HUES64 (cell line): ENCODE measurements around the gene SLC43A2.

Experiments used
- H3K27ac ChIP-seq: 2 replicates; pipeline ENCODE4 v1.7.0; 2013; ENCODE audit warnings: low read depth, low read length, inconsistent platforms
- H3K27me3 ChIP-seq: 2 replicates; pipeline ENCODE4 v1.6.1; 2013; ENCODE audit warnings: mild to moderate bottlenecking, low read length; ENCODE audit not compliant: insufficient read depth
- H3K36me3 ChIP-seq: 2 replicates; pipeline ENCODE4 v1.6.1; 2013; ENCODE audit warnings: mild to moderate bottlenecking, low read length; ENCODE audit not compliant: insufficient read depth
- H3K4me1 ChIP-seq: 2 replicates; pipeline ENCODE4 v1.6.1; 2013; ENCODE audit warnings: mild to moderate bottlenecking, low read length, moderate library complexity; ENCODE audit not compliant: insufficient read depth
- H3K4me3 ChIP-seq: 2 replicates; pipeline ENCODE4 v1.5.1; 2013; ENCODE audit warnings: mild to moderate bottlenecking, low read length, moderate library complexity
- H3K9ac ChIP-seq: 2 replicates; pipeline ENCODE4 v1.6.1; 2013; ENCODE audit warnings: mild to moderate bottlenecking, low read depth, low read length
- H3K9me3 ChIP-seq: 2 replicates; pipeline ENCODE4 v1.6.1; 2013; ENCODE audit warnings: low read depth, low read length; ENCODE audit not compliant: insufficient read depth
- WGBS: fragments of 150-250, 120-280 bp; methylation state at CpG from one replicate; pipeline ENCODE4 v1.1.7; 2013; ENCODE audit warnings: missing lambda C conversion rate; 5-methylcytosine and 5-hydroxymethylcytosine counted together

Gene SLC43A2

DNA sequence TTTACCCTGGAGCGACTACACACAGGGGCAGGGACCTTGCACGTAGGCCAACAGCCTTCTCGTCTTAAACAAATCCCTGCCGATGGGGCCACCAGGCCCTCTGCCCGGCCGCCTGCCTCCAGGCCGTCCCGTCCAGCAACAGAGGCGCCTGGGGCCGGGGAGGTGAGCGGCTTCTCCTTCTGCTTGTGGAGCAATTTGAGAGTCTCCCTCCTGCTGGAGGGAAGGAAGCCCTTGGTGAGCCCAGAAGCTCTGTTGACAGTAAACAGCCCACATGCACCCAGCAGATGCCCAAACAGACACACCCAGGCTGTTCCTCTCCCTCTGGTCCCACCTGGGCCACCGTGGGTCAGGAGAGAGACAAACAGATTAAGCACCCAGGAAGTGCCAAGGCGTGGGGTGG lies 8.1 kb downstream of the SLC43A2 start:
- Histone ChIP-seq H3K27ac (no peak overlapping the region), H3K27me3 (no peaks in the 10 kb centered on the region), H3K4me1 (peaks cover 5% of the 10 kb centered on the region; the same call in 1 of the 2 replicates), H3K36me3 (no peaks in the 10 kb centered on the region), H3K9ac (no peak overlapping the region), H3K4me3 (no peak overlapping the region), H3K9me3 (no peaks in the 10 kb centered on the region)
- WGBS: 90% methylated on average over 13 of the region's 13 CpGs

DNA sequence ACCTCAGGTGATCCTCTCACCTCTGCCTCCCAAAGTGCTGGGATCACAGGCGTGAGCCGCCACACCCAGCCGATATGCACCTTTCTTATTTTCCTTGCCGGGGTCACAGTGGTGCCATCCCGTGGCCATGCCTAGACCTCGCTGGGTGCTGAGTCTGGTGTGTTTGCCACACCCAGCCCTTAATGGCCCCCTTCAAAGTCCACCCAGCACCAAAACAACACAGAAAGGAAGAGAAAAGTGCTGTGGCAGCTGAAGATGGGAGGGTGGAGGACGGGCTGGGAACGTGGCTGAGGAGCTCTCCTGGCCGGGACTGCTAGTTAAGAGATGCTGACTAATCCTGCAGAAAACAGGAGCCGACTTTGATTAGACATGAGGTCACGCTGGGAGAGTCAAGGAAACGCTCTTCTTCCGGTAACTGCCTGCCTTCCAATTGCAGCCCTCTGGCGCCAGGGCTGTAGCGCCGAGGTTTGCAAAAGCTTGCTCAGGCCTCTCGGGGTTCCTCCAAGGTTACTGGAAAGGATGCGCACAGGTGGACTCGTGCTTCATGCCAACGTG lies 10.9 kb downstream of the SLC43A2 start:
- H3K27ac ChIP-seq: no peak overlapping the region
- H3K4me3 ChIP-seq: no peak overlapping the region
- H3K27me3 ChIP-seq: no peaks in the 10 kb centered on the region
- no peak overlapping the region for H3K9ac ChIP-seq
- WGBS: 93% methylated on average over 20 of the region's 20 CpGs
- H3K4me1 ChIP-seq: no peaks in the 10 kb centered on the region
- no peaks in the 10 kb centered on the region for H3K36me3 ChIP-seq
- no peaks in the 10 kb centered on the region for H3K9me3 ChIP-seq

- H3K27ac ChIP-seq: no peak overlapping the region
- no peak overlapping the region for H3K4me3 ChIP-seq
- no peaks in the 10 kb centered on the region for H3K4me1 ChIP-seq
- H3K9me3 ChIP-seq: no peaks in the 10 kb centered on the region
- WGBS: 91% methylated on average over 13 of the region's 13 CpGs
- H3K27me3 ChIP-seq: no peaks in the 10 kb centered on the region
- no peak overlapping the region for H3K9ac ChIP-seq
- 0 out of 2 replicates have a peak, but pooled peaks cover 4% of the 10 kb centered on the region for H3K36me3 ChIP-seq
These were observed 12.5 kb downstream of the SLC43A2 start for GRCh38 chr17:1616101-1616500.

GRCh38 chr17:1612400-1612799 lies 16.2 kb downstream of the SLC43A2 start:
- H3K36me3 ChIP-seq: 0 out of 2 replicates have a peak, but pooled peaks cover 4% of the 10 kb centered on the region
- H3K27ac ChIP-seq: no peak overlapping the region
- no peak overlapping the region for H3K9ac ChIP-seq
- H3K4me1 ChIP-seq: no peaks in the 10 kb centered on the region
- H3K4me3 ChIP-seq: no peak overlapping the region
- no peaks in the 10 kb centered on the region for H3K9me3 ChIP-seq
- no peaks in the 10 kb centered on the region for H3K27me3 ChIP-seq
- WGBS: 96% methylated on average over 16 of the region's 16 CpGs

DNA sequence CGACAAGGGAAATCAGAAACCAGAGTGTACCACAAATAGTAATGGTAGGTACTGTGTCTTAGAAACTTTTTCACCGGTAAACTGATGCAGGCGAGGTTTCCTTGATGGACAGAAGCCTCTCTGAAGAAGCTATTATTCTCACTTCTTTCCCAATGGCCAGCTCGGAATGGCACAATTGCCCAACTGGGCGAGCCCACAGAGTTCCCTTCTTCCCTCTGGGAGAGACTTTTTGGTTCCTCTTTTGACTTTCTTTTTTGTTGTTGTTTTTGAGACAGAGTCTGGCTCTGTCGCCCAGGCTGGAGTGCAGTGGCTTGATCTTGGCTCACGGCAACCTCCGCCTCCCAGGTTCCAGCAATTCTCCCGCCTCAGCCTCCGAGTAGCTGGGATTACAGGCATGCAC lies 16.9 kb downstream of the SLC43A2 start:
- no peaks in the 10 kb centered on the region for H3K9me3 ChIP-seq
- 97% methylated on average over 10 of the region's 10 CpGs for WGBS
- H3K4me3 ChIP-seq: no peak overlapping the region
- no peaks in the 10 kb centered on the region for H3K27me3 ChIP-seq
- H3K27ac ChIP-seq: no peak overlapping the region
- no peaks in the 10 kb centered on the region for H3K4me1 ChIP-seq
- 0 out of 2 replicates have a peak, but pooled peaks cover 4% of the 10 kb centered on the region for H3K36me3 ChIP-seq
- no peak overlapping the region for H3K9ac ChIP-seq

DNA sequence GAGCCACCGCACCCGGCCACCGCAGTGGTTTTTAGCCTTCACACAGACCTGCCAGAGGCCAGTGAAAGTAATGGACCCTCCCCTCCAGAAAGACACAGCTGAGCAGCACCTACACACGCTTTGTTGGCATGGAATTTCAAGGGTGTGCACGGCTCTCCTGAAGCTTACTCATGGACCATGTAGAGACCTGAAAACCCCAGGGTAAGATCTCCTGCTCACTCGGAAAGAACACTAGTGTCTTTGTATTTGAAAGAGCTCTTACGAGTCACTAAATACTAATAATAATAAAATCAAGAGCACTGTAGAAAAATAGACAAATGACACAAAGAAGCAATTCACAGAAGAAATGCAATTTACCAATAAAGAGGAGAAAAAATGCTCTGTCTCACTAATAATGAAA lies 20.0 kb downstream of the SLC43A2 start:
- Histone ChIP-seq H3K27me3 (no peaks in the 10 kb centered on the region), H3K9me3 (no peaks in the 10 kb centered on the region), H3K4me3 (no peak overlapping the region), H3K9ac (no peak overlapping the region), H3K36me3 (0 out of 2 replicates have a peak, but pooled peaks cover 4% of the 10 kb centered on the region), H3K4me1 (no peaks in the 10 kb centered on the region), H3K27ac (no peak overlapping the region)
- 96% methylated on average over 6 of the region's 7 CpGs for WGBS

DNA sequence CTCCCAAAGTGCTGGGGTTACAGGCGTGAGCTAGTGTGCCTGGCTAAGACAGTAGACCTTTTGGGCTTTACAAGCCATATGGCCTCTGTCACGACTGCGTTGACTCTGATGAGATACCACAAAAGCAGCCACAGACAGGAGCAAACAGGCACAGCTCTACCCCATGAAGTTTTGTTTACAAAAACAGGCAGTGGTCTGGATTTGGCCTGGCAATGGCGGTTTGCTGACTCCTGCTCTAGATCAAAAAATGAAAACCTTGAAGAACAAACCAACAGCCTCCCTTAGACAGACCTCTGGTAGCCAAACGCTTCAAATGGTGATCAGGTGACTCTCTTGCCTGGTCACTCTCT lies 20.7 kb downstream of the SLC43A2 start:
- H3K27me3 ChIP-seq: no peaks in the 10 kb centered on the region
- no peaks in the 10 kb centered on the region for H3K9me3 ChIP-seq
- H3K27ac ChIP-seq: no peak overlapping the region
- H3K9ac ChIP-seq: no peak overlapping the region
- H3K4me3 ChIP-seq: no peak overlapping the region
- 92% methylated on average over 5 of the region's 5 CpGs for WGBS
- H3K4me1 ChIP-seq: no peaks in the 10 kb centered on the region
- 0 out of 2 replicates have a peak, but pooled peaks cover 4% of the 10 kb centered on the region for H3K36me3 ChIP-seq

- Histone ChIP-seq H3K9ac (0 out of 2 replicates have a peak overlapping the region, but pooled peaks have one; percentile 31), H3K4me1 (no peaks in the 10 kb centered on the region)
These were observed 22.2 kb downstream of the SLC43A2 start for GRCh38 chr17:1606352-1606985.

GRCh38 chr17:1605681-1606351 lies 22.8 kb downstream of the SLC43A2 start:
- 90% methylated on average over 19 of the region's 19 CpGs for whole genome bisulfite sequencing
- no peak overlapping the region for H3K4me3 ChIP-seq
- no peak overlapping the region for H3K9ac ChIP-seq
- H3K27ac ChIP-seq: no peak overlapping the region
- H3K4me1 ChIP-seq: no peaks in the 10 kb centered on the region
- no peaks in the 10 kb centered on the region for H3K27me3 ChIP-seq
- 0 out of 2 replicates have a peak, but pooled peaks cover 2% of the 10 kb centered on the region for H3K9me3 ChIP-seq
- no peaks in the 10 kb centered on the region for H3K36me3 ChIP-seq

More at GRCh38 chr17:1606352-1606985, 22.2 kb downstream of the SLC43A2 start:
- no peak overlapping the region for H3K4me3 ChIP-seq
- no peak overlapping the region for H3K27ac ChIP-seq
- H3K9me3 ChIP-seq: 0 out of 2 replicates have a peak, but pooled peaks cover 2% of the 10 kb centered on the region
- H3K36me3 ChIP-seq: 0 out of 2 replicates have a peak, but pooled peaks cover under 1% of the 10 kb centered on the region
- WGBS: 91% methylated on average over 26 of the region's 26 CpGs
- no peaks in the 10 kb centered on the region for H3K27me3 ChIP-seq

GRCh38 chr17:1604831-1605528 lies 23.7 kb downstream of the SLC43A2 start:
- Histone ChIP-seq H3K9me3 (0 out of 2 replicates have a peak, but pooled peaks cover 2% of the 10 kb centered on the region), H3K27me3 (no peaks in the 10 kb centered on the region), H3K36me3 (no peaks in the 10 kb centered on the region), H3K4me3 (no peak overlapping the region), H3K27ac (no peak overlapping the region), H3K4me1 (no peaks in the 10 kb centered on the region), H3K9ac (no peak overlapping the region)
- WGBS: 75% methylated on average over 35 of the region's 35 CpGs

DNA sequence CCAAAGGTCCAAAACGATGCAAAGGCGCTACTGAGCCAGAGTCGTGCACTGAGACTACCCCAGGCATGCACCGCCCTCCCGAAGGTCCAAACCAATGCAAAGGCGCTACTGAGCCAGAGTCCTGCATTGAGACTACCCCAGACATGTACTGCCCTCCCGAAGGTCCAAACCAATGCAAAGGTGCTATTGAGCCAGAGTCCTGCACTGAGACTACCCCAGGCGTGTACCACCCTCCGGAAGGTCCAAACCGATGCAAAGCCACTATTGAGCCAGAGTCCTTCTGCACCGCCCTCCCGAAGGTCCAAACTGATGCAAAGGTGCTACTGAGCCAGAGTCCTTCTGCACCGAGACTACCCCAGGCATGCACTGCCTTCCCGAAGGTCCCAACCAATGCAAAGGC lies 27.1 kb downstream of the SLC43A2 start:
- Histone ChIP-seq H3K27ac (no peak overlapping the region), H3K9me3 (0 out of 2 replicates have a peak, but pooled peaks cover 2% of the 10 kb centered on the region), H3K4me3 (no peak overlapping the region), H3K9ac (no peak overlapping the region), H3K36me3 (no peaks in the 10 kb centered on the region), H3K27me3 (no peaks in the 10 kb centered on the region), H3K4me1 (no peaks in the 10 kb centered on the region)
- 97% methylated on average over 14 of the region's 14 CpGs for WGBS
